Right renal pelvis (tissue), 4 donors: Measurements from ENCODE around the gene RIC8B. TPM values are rescaled to one million over a fixed set of nuclear protein-coding genes. Genes with fewer than 3 reads are reported as not detected.

Experiments
- DNase-seq, 4 donors: peaks; one replicate each; pipeline ENCODE4 v3.0.0-alpha.2; 2013; ENCODE audit warnings: low read depth in 4 of 4, low spot score in 3 of 4, missing footprints in 1 of 4
- polyA plus RNA-seq, 4 donors: library from polyadenylated mRNA; unstranded; fragments of 120-200 nt; gene quantifications; one replicate each; pipeline ENCODE4 v1.2.1, GENCODE V29; 2013; ENCODE audit not compliant: insufficient read length in 4 of 4

The RIC8B gene
- polyA plus RNA-seq, 4 donors = 23.7 to 31.1 (median 26.1) TPM

- DNase-seq = no peak
Measured at GRCh38 chr12:106863189-106863588, 88.7 kb downstream of the RIC8B start.

DNA sequence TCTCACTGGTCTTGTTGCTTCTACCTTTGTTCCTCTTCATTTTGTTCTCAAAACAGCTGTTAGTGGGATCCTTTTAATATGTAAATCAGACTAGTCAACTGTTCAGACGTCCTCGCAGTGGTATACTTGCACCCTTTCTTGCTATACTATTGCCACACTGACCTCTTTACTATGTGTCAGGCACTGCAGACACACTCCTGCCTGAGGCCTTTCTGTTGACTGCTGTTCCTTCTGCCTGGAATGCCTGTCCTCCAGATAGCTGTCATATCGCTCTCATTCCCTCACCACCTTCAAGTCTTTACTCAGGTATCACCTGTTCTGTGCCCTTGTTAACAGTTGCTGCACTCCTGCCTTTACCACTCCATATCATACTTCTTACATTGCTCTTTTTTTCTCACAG, 91.2 kb downstream of the RIC8B start:
- DNase-seq = no peak

DNA sequence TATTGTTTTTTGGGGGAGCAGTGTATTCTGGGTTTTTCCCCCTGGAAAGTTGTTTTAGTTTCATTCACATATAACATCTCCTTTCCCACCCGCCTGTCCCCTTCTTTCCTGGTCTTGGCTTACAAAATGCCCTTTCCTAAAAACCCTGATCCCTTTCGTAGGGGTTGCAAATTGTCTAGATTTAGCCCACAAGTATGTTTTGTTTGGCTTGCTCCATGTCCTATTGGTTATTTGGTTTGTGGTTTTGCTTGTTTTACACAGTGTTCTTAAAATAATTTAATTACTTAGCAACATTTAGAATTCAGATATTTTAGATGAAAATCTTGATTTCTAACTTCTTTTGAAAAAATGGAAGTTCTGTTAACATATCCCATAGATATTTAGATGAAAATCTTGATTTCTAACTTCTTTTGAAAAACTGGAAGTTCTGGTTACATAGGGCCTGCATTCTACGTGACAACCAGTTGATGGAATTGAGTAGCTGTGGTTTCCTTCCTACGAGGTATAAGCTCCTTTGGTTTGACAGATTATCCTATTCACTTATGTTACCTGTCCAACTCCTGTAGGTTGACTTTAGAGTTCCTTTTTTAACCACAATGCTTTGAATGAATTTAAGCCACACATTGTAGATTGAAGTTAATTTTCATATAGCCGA, 92.1 kb downstream of the RIC8B start:
- no peak for DNase-seq

DNA sequence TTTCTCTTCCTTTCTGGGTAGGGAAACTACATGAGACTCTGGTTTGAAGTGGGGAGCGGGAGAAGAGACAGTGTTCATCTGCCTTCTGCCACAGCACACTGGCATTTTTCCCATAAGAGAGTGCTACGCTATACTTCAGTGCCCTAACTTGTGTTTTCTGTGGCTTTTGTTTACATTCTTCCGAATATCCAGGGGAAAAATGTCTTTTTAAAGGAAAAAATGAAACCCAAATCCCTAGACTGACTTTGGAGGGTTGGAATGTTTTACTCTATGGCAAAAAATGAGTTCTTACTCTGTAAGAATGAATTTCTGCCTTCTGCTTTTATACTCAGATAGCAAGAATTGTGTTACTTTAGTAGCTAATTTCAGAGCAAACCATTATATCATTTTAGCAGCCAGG, 93.2 kb downstream of the RIC8B start:
- no peak for DNase-seq

GRCh38 chr12:106868982-106869700, 94.7 kb downstream of the RIC8B start:
- DNase-seq = no peak

DNA sequence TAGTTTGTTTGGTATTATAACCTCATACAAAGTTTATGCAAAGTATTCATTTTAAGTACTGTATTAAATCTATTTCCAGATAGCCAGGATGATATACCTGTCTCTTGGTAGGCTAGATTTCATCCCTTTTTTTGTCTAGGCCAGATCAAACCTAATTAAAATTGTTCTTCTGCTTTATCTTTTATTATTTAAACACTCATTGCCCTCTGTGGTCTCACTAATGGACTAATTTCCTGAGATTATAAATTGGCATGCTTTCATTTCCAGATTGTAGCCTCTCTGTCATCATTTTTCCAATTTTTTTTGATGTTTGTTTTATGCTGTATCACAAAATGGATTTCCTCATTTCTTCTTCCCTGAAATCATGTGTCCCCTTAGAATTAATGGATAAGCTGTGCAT, 95.6 kb downstream of the RIC8B start:
- no peak for DNase-seq

DNA sequence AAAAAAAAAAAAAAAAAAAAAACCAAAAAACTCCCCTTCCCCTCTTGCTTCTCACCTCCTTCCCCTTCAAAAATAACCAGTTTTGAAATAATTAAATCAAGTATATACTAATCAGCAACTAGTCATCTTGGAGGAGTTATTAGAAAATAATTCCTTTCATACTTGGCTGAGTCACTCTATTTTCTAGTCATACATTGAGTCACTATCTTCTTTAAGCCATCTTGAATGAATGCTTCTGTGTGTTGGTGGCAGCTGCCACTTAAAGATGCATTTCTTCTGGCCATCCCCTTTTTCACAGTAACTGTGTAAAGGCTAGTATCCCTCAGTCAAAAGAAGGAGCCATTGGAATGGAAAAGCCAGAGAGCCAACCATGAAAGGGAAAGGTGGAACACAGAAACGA, 97.0 kb downstream of the RIC8B start:
- DNase-seq = no peak

DNA sequence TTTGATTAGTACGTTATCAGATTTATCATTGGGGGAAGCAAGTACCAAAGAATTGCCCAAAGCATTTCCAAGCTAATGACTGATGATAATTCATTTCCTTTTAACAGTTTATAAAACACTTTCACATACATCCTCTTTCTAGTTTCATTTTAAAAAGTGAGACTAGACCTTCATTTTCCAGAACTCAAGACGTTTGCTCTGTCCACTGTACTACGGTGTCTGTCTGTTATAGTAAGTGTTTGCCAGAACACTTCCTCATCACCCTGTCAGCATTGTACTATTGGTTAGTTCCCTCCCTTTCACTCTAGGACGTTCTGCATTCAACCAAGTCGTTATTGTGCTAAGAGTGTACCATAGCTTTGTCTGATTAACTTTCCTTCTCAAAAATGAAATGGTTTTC, 99.5 kb downstream of the RIC8B start:
- DNase-seq = no peak

DNA sequence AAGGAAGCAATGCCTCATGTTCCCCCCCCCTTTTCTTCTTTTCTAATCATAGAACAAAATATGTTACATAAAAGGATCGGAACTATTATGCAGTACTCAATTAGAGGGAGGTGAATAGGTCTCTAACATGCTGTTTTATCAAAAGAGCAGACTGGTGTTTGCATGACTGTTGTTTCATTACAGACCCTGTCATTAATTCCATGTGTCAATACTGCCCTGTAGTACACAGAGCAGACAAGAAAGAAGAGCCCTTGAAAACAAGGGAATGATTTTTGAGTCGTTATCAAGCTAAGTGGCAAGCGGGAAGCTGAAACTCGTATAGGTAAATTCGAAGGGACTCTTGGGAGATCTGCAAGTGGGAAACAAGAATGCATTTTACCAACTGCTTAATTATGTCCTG, 104.3 kb downstream of the RIC8B start:
- DNase-seq = no peak

DNA sequence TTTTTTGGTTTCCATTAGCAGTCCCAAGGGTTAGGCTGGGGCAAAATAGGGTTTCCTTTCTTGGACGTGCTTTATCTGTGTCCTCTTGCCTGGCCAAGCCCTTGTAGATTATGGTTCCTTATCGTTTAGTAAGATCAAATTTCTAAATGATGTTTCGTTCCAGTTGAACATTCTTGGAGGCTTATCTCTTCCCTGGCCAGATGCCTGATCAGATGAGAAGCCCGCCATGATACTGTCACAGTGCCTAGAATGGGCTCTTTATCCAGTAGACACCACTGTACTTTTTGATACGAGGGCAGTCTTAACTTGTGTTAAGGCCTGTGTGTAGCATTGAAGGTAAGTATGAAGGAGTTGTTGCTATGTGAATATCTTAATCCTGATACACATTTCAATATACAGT, 105.1 kb downstream of the RIC8B start:
- DNase-seq = no peak

DNA sequence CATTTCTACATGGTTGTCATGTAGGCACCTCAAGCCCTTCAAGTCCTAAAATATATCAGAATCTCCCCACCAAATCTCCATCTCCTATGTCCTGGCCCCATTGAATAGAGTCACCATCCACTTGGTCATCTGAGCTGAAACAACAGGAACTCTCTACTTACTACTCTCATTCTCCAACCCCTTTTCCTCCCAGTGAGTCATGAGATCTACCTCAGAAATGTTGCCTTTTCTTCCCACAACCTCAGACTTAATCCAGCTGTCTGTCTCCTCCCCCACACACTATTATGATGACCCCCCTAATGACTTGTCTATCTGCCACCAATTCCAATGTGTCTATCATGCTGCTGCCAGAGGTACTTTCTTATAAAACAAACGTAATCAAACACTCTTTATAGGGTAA, 108.9 kb downstream of the RIC8B start:
- DNase-seq = no peak

DNA sequence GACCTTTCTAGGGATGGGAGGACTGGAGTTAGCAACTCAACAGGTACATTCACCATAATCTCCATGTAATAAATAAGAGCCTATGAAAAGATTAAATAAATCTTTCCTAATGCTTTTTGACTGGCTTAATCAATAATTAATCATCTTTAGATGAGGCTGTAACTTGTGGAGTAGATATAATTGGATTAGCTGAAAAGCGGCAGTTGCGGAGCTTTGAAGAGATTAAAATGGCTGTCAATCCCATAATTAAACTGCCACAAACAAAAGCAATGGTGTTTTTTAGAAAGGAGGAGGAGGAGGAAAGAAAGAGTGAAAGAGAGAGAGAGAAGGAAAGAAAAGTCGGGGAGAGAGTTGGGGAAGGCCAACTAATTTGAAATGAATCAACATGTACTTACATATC, 110.5 kb downstream of the RIC8B start:
- DNase-seq = no peak

- DNase-seq = no peak
Measured at GRCh38 chr12:106885541-106886249, 111.2 kb downstream of the RIC8B start.

DNA sequence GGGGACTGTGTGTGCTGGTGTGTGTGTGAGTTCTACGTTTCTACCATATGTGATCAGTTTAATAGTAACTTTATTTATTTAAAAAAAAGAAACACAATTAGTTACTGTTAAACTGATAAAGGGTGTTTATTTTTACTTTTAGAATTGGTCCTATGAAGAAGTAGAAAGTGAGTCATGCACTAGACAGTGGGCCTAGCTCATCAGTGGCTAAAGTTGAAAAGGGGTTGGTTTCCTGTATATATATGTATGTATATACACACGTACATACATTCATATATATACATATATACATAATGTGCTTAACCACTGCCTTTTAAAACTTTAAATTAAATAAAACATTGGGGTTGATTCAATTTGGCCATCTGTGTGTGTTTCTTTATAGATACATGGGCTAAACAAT, 112.5 kb downstream of the RIC8B start:
- DNase-seq = no peak

DNA sequence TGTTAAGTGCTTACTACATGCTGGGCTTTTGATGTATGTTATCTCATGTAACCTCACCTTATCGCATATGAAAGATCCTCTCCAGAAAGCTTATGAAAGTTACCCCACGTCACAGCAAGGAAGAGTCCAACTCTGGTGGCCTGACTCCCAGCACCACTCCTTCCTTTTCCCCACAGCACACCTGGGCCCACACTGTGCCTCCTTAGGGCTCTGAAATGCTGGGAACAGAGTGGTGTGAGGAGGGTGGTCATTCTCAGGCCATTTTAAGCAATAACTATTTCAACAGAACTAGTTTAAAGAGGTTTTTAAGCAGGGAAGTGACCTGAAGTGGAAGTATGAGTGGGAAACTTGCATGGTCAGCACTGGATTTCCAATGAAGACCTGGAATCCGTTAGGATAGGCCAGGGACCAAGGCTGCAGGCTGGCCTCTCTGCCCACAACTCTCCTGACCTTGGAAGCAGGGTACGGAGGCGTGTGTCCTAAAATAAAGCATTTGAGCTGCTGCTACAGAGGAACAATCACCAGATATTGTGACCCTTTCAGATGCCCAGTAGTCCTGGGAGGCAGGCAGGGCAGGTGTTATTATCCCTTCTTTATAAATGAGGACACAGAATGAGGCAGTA, 114.0 kb downstream of the RIC8B start:
- DNase-seq = no peak

- DNase-seq = no peak
Measured at GRCh38 chr12:106889326-106889725, 114.8 kb downstream of the RIC8B start.

- no peak for DNase-seq
Measured at GRCh38 chr12:106889950-106890626, 115.6 kb downstream of the RIC8B start.

GRCh38 chr12:106892075-106892474, 117.6 kb downstream of the RIC8B start:
- DNase-seq = no peak

- DNase-seq = no peak
Measured at GRCh38 chr12:106893451-106893850, 119.0 kb downstream of the RIC8B start.

DNA sequence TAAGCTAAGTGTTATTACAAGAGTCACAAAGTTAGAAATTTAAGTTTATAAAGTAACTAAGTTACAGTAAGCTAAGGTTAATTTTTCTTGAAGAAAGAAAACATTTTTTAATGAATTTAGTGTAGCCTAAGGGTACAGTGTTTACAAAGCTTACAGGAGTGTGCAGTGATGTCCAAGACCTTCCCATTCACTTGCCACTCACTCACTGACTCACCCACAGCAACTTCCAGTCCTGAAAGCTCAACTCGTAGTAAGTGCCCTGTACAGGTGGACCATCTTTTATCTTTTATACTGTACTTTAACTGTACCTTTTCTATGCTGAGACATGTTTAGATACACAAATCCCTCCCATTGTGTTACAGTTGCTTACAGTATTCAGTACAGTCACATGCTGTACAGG, 120.3 kb downstream of the RIC8B start:
- no peak for DNase-seq

GRCh38 chr12:106896603-106897002, 122.1 kb downstream of the RIC8B start:
- no peak for DNase-seq
